Peyer's patch (tissue), 4 donors: ENCODE measurements around the gene RFX8.

Experiments
- CTCF ChIP-seq, 6 experiments: fragments of 450-650 bp in 4 of 6; fragments of 200-600 bp in 2 of 6; sonication (generic) in 1 of 6; IDR thresholded peaks; one replicate each; pipeline ENCODE4 v1.5.1; 2017 to 2019; ENCODE audit warnings: antibody characterized with exemption in 6 of 6, mild to moderate bottlenecking in 3 of 6, moderate library complexity in 1 of 6
- POLR2A ChIP-seq, 2 donors: fragments of 450-650 bp; IDR thresholded peaks; one replicate each; pipeline ENCODE4 v1.5.1; 2017; ENCODE audit warnings: antibody characterized with exemption in 2 of 2, mild to moderate bottlenecking in 2 of 2, moderate library complexity in 2 of 2

GRCh38 chr2:101354420-101355311, 120.2 kb downstream of the RFX8 start:
- no peak for TF ChIP-seq CTCF (IDR thresholded peaks at IDR 0.05)
- no peak for TF ChIP-seq POLR2A (IDR thresholded peaks at IDR 0.05)
